Measurements from ENCODE around the gene MICALL1.

MICALL1 gene, protein sequence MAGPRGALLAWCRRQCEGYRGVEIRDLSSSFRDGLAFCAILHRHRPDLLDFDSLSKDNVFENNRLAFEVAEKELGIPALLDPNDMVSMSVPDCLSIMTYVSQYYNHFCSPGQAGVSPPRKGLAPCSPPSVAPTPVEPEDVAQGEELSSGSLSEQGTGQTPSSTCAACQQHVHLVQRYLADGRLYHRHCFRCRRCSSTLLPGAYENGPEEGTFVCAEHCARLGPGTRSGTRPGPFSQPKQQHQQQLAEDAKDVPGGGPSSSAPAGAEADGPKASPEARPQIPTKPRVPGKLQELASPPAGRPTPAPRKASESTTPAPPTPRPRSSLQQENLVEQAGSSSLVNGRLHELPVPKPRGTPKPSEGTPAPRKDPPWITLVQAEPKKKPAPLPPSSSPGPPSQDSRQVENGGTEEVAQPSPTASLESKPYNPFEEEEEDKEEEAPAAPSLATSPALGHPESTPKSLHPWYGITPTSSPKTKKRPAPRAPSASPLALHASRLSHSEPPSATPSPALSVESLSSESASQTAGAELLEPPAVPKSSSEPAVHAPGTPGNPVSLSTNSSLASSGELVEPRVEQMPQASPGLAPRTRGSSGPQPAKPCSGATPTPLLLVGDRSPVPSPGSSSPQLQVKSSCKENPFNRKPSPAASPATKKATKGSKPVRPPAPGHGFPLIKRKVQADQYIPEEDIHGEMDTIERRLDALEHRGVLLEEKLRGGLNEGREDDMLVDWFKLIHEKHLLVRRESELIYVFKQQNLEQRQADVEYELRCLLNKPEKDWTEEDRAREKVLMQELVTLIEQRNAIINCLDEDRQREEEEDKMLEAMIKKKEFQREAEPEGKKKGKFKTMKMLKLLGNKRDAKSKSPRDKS

DNA sequence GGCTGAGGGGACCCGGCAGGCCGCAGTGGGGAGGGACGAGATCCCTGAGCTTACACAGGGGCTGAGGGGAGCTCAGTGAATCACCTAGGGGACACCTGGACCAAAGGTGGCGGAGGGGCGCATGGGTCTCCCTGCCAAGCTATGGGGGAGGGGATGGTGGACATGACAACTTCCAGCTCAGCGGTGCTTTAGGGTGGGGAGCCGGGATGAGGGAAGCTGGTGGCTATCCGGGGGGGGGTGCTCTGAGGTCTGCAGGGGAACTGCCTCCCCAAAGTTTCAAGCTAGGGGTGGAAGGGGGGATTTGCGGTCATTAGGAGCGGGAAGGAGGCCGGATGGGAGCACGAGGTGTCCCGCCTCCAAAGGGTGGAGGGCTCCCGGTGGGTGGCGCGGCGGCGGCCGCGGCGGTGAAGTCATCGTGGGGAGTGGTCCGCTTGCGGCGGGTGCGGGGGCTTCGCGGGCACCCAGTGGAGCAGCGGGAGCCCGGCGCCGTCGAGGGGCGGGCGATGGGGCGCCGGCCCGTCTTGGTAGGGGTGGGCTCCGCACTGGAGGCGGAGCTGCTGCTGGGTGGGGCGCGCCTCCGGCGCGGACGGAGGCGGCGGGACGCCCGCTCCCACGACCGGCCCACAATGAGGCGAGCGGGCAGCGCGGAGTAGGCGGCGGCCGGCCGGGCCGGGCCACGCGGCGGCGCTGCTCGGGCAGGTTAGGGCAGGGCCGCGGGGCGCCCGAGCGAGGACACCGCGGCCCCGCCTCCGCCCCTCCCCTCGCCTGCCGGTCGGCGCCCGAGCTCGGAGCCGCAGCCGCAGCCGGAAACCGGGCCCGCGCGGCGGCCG, at the start of gene MICALL1:
Gene MICALL1, plus strand, starts transcription at position 764 of the 830 bp plus-strand sequence. CDS start 126 bp downstream, outside the sequence.
- peak within 1 kb of the TSS; percentile 66 for H3K4me3 ChIP-seq (ENCODE audit: insufficient read length, low read depth)
- DNase-seq (ENCODE audit: low read depth, low spot score), result no peak
- peak within 1 kb of the TSS; percentile 88 for H3K9ac ChIP-seq (ENCODE audit: insufficient read length, low read depth)
- H3K36me3 ChIP-seq (ENCODE audit: insufficient read depth, insufficient read length, low read length), result peaks cover 12% of the 10 kb centered on the region
- no peak for TF ChIP-seq SUZ12 (IDR thresholded peaks at IDR 0.05; ENCODE audit: extremely low read depth, insufficient read depth, insufficient read length)
- no peaks in the 10 kb centered on the region for H3K27me3 ChIP-seq (ENCODE audit: insufficient read depth, insufficient read length)
- H3K4me1 ChIP-seq (ENCODE audit: insufficient read depth, insufficient read length), result peaks cover 13% of the 10 kb centered on the region
- H3K9me3 ChIP-seq (ENCODE audit: insufficient read depth, low read length), result no peaks in the 10 kb centered on the region

DNA sequence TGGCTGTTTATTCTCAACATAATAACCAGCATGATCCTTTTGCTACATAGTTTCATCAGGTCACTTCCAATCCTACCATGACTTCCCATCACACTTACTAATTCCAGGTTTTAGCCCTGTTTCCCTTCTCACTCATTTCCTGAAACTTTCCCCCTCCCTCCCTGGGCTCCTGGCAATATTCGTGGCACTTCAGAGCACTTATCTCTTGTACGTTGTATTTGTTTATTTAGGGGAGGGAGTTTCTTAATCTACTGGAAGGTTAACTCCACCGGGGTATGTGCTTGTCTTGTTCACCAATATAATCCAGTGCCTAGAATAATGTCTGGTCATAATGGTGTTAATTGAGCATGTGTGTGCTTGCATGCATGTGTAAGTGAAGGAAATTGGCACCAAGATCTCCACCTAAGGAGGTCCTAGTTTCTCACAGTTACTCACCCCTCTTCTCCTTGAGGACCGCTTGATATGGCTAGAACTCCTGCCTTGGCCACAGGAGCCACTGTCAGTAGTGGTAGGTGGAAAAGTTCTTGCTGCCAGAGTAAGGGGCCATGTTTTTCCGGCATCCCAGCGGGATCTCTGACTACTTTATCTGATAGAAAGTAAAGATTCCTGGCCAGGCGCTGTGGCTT, 45.2 kb upstream of the MICALL1 start:
- H3K4me3 ChIP-seq (ENCODE audit: insufficient read length, low read depth), result no peak overlapping the region
- peaks cover 2% of the 10 kb centered on the region for H3K4me1 ChIP-seq (ENCODE audit: insufficient read depth, insufficient read length)
- TF ChIP-seq YY1 (IDR thresholded peaks at IDR 0.05; ENCODE audit: insufficient read depth, insufficient read length) (no peak), SUZ12 (IDR thresholded peaks at IDR 0.05; ENCODE audit: extremely low read depth, insufficient read depth, insufficient read length) (no peak), ZNF274 (IDR thresholded peaks at IDR 0.05; ENCODE audit: low read depth, low read length) (no peak)
- DNase-seq (ENCODE audit: low read depth, low spot score), result no peak
- no peaks in the 10 kb centered on the region for H3K9me3 ChIP-seq (ENCODE audit: insufficient read depth, low read length)
- no peaks in the 10 kb centered on the region for H3K27me3 ChIP-seq (ENCODE audit: insufficient read depth, insufficient read length)
- no peak overlapping the region for H3K9ac ChIP-seq (ENCODE audit: insufficient read length, low read depth)
- H3K36me3 ChIP-seq (ENCODE audit: insufficient read depth, insufficient read length, low read length), result peaks cover 83% of the 10 kb centered on the region

DNA sequence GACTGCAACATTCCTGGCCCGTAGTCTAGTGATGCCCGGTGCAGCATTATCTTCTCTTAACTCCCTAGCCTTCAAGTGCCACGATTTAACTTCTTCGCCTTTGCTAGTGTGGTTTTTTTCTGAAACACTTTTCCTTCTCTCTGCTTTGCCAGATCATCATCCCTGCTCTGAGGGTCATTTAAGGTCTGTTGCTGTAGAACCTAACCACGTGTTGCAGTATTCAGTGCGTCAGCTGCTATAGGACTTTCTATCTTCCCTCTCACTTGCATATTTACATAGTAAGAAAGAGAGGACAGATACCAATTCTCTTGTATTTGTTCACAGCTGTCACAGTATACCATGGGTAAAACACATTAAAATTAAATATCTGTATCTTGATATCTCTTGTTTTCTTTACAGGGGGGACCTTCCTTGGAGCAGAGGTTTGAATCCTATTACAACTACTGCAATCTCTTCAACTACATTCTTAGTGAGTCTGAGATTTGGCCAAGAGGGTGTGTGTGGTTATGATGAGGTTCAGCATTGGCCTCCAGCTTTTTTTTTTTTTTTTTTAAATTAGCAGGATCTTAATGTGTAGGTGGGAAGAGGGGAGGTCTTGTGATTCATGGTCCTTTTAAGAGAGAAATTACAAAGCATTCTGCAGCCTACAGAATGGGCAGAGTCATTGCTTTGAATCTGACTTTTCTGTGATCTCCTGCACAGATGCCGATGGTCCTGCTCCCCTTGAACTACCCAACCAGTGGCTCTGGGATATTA, 43.3 kb upstream of the MICALL1 start:
- H3K27me3 ChIP-seq (ENCODE audit: insufficient read depth, insufficient read length), result no peaks in the 10 kb centered on the region
- peaks cover 80% of the 10 kb centered on the region for H3K36me3 ChIP-seq (ENCODE audit: insufficient read depth, insufficient read length, low read length)
- DNase-seq (ENCODE audit: low read depth, low spot score), result no peak
- H3K9ac ChIP-seq (ENCODE audit: insufficient read length, low read depth), result peak overlapping the region; percentile 0
- TF ChIP-seq YY1 (IDR thresholded peaks at IDR 0.05; ENCODE audit: insufficient read depth, insufficient read length), result no peak
- no peak for TF ChIP-seq SUZ12 (IDR thresholded peaks at IDR 0.05; ENCODE audit: extremely low read depth, insufficient read depth, insufficient read length)
- no peak for TF ChIP-seq ZNF274 (IDR thresholded peaks at IDR 0.05; ENCODE audit: low read depth, low read length)
- H3K9me3 ChIP-seq (ENCODE audit: insufficient read depth, low read length), result no peaks in the 10 kb centered on the region
- peaks cover 2% of the 10 kb centered on the region for H3K4me1 ChIP-seq (ENCODE audit: insufficient read depth, insufficient read length)
- H3K4me3 ChIP-seq (ENCODE audit: insufficient read length, low read depth), result no peak overlapping the region

DNA sequence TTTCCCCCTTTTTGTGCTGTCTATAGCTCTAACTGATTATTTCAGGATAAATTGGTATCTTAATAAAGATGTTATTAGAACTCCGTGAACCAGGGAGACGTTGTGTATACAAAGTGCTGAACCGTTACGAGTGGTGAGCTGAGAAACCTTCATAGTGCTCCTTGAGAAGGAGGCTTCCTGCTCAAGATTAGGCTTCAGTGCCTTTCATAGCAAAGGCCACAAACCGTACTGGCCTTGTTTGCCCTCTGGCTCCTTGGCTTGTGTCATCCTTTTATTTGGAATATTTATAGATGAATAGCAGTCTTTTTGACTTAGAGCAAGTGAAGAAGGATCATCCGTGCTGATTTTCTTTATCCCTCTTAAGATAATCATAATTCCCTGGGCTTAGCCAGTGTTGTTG, 40.6 kb upstream of the MICALL1 start:
- no peak overlapping the region for H3K4me3 ChIP-seq (ENCODE audit: insufficient read length, low read depth)
- H3K4me1 ChIP-seq (ENCODE audit: insufficient read depth, insufficient read length), result peaks cover 2% of the 10 kb centered on the region
- H3K36me3 ChIP-seq (ENCODE audit: insufficient read depth, insufficient read length, low read length), result peaks cover 77% of the 10 kb centered on the region
- no peak for DNase-seq (ENCODE audit: low read depth, low spot score)
- no peak overlapping the region for H3K9ac ChIP-seq (ENCODE audit: insufficient read length, low read depth)
- TF ChIP-seq ZNF274 (IDR thresholded peaks at IDR 0.05; ENCODE audit: low read depth, low read length), result no peak
- no peak for TF ChIP-seq SUZ12 (IDR thresholded peaks at IDR 0.05; ENCODE audit: extremely low read depth, insufficient read depth, insufficient read length)
- no peak for TF ChIP-seq YY1 (IDR thresholded peaks at IDR 0.05; ENCODE audit: insufficient read depth, insufficient read length)
- H3K9me3 ChIP-seq (ENCODE audit: insufficient read depth, low read length), result no peaks in the 10 kb centered on the region
- no peaks in the 10 kb centered on the region for H3K27me3 ChIP-seq (ENCODE audit: insufficient read depth, insufficient read length)

DNA sequence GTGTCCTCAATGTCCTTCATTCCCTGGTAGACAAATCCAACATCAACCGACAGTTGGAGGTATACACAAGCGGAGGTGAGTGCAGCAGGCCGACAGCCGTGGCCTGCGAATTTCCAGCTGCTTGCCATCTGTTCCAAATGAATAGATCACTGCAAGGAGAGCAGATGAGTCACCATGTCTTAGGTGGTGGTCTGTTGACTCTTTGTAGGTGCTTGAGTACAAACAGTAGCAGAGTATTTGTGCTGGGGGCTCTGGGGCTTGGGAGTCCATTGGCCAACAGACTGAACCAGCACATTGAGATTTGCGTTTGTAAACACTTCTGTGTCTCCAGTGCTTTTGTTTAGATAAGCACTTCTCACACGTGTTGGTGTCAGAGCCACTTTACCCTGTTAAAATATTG, 35.8 kb upstream of the MICALL1 start:
- no peak overlapping the region for H3K4me3 ChIP-seq (ENCODE audit: insufficient read length, low read depth)
- TF ChIP-seq YY1 (IDR thresholded peaks at IDR 0.05; ENCODE audit: insufficient read depth, insufficient read length), result no peak
- TF ChIP-seq SUZ12 (IDR thresholded peaks at IDR 0.05; ENCODE audit: extremely low read depth, insufficient read depth, insufficient read length), result no peak
- no peak for TF ChIP-seq ZNF274 (IDR thresholded peaks at IDR 0.05; ENCODE audit: low read depth, low read length)
- peaks cover 71% of the 10 kb centered on the region for H3K36me3 ChIP-seq (ENCODE audit: insufficient read depth, insufficient read length, low read length)
- no peak overlapping the region for H3K9ac ChIP-seq (ENCODE audit: insufficient read length, low read depth)
- DNase-seq (ENCODE audit: low read depth, low spot score), result no peak
- H3K4me1 ChIP-seq (ENCODE audit: insufficient read depth, insufficient read length), result no peaks in the 10 kb centered on the region
- no peaks in the 10 kb centered on the region for H3K9me3 ChIP-seq (ENCODE audit: insufficient read depth, low read length)
- no peaks in the 10 kb centered on the region for H3K27me3 ChIP-seq (ENCODE audit: insufficient read depth, insufficient read length)

Measured in NT2/D1 (cell line).